Skin epidermis (tissue), 12 donors: ENCODE data around the gene NUP210L.
"Not testable (repeated sequence)": the region's sequence is repeated elsewhere in the genome, so short reads cannot be mapped to it uniquely, and the experiment has no call there.

Source experiments
- H3K27ac ChIP-seq, 21 experiments: fragments of 200-600 bp; sonication (generic) in 11 of 21; one replicate each; pipeline ENCODE4 v1.5.0; 2020; ENCODE audit warnings: mild to moderate bottlenecking in 3 of 21, inconsistent platforms in 2 of 21, moderate library complexity in 2 of 21
- H3K4me3 ChIP-seq, 7 experiments: fragments of 200-600 bp; sonication (generic) in 2 of 7; one replicate each; pipeline ENCODE4 v1.5.0; 2020; ENCODE audit warnings: inconsistent platforms in 2 of 7, mild to moderate bottlenecking in 2 of 7, moderate library complexity in 1 of 7

NUP210L gene

GRCh38 chr1:154171880-154172279 lies 17.0 kb upstream of the NUP210L start:
- Histone ChIP-seq H3K27ac (no peak overlapping the region), H3K4me3 (no peak overlapping the region)

- H3K27ac ChIP-seq = peak overlapping the region in 1 of 21 experiments; percentile 11
- no peak overlapping the region for H3K4me3 ChIP-seq
Observed at GRCh38 chr1:154171223-154171583, 16.3 kb upstream of the NUP210L start.

GRCh38 chr1:154170547-154171222 lies 15.8 kb upstream of the NUP210L start:
- Histone ChIP-seq H3K27ac (peak overlapping the region in 1 of 21 experiments; percentile 11), H3K4me3 (no peak overlapping the region)

- Histone ChIP-seq H3K4me3 (no peak overlapping the region), H3K27ac (no peak overlapping the region)
Observed at GRCh38 chr1:154167461-154167860, 12.6 kb upstream of the NUP210L start.

GRCh38 chr1:154166207-154166606 lies 11.3 kb upstream of the NUP210L start:
- no peak overlapping the region for H3K4me3 ChIP-seq
- no peak overlapping the region for H3K27ac ChIP-seq

GRCh38 chr1:154159554-154159953 lies 4.7 kb upstream of the NUP210L start:
- Histone ChIP-seq H3K4me3 (no peak overlapping the region), H3K27ac (peak overlapping the region in 4 of 21 experiments; percentile 15 to 63 (median 52))

- peak overlapping the region in 11 of 21 experiments; percentile 2 to 63 (median 38) for H3K27ac ChIP-seq
- H3K4me3 ChIP-seq = no peak overlapping the region
Observed at GRCh38 chr1:154158307-154159125, 3.6 kb upstream of the NUP210L start.

- Histone ChIP-seq H3K4me3 (no peak overlapping the region), H3K27ac (peak overlapping the region in 18 of 21 experiments; percentile 1 to 73 (median 41))
Observed at GRCh38 chr1:154157520-154158306, 2.8 kb upstream of the NUP210L start.

GRCh38 chr1:154155251-154155650 lies 378 bp upstream of the NUP210L start:
- H3K27ac ChIP-seq = peak overlapping the region in 13 of 21 experiments; percentile 0 to 81 (median 60)
- H3K4me3 ChIP-seq = no peak overlapping the region

GRCh38 chr1:154154053-154154452 lies 820 bp downstream of the NUP210L start:
- H3K27ac ChIP-seq = peak overlapping the region in 6 of 21 experiments; percentile 11 to 83 (median 73)

GRCh38 chr1:154151311-154151710 lies 3.6 kb downstream of the NUP210L start:
- no peak overlapping the region for H3K27ac ChIP-seq
- H3K4me3 ChIP-seq = no peak overlapping the region

More at GRCh38 chr1:154154053-154154452, 820 bp downstream of the NUP210L start:
- H3K4me3 ChIP-seq = no peak overlapping the region

- Histone ChIP-seq H3K27ac (no peak overlapping the region), H3K4me3 (no peak overlapping the region)
Observed at GRCh38 chr1:154148807-154149206, 6.1 kb downstream of the NUP210L start.

GRCh38 chr1:154147505-154147904 lies 7.4 kb downstream of the NUP210L start:
- not testable (repeated sequence) for H3K27ac ChIP-seq, H3K4me3 ChIP-seq

GRCh38 chr1:154145986-154146385 lies 8.9 kb downstream of the NUP210L start:
- H3K27ac ChIP-seq = no peak overlapping the region
- no peak overlapping the region for H3K4me3 ChIP-seq

GRCh38 chr1:154142358-154142757 lies 12.5 kb downstream of the NUP210L start:
- no peak overlapping the region for H3K27ac ChIP-seq
- no peak overlapping the region for H3K4me3 ChIP-seq

GRCh38 chr1:154141240-154141639 lies 13.6 kb downstream of the NUP210L start:
- no peak overlapping the region for H3K27ac ChIP-seq
- H3K4me3 ChIP-seq = no peak overlapping the region

- no peak overlapping the region for H3K27ac ChIP-seq
- no peak overlapping the region for H3K4me3 ChIP-seq
Observed at GRCh38 chr1:154137888-154138287, 17.0 kb downstream of the NUP210L start.

GRCh38 chr1:154133256-154133655 lies 21.6 kb downstream of the NUP210L start:
- no peak overlapping the region for H3K4me3 ChIP-seq
- no peak overlapping the region for H3K27ac ChIP-seq

- Histone ChIP-seq H3K4me3 (no peak overlapping the region), H3K27ac (no peak overlapping the region)
Observed at GRCh38 chr1:154129391-154129970, 25.4 kb downstream of the NUP210L start.

GRCh38 chr1:154123205-154123604 lies 31.7 kb downstream of the NUP210L start:
- not testable (repeated sequence) for H3K27ac ChIP-seq, H3K4me3 ChIP-seq
